SH-SY5Y (cell line): ENCODE measurements around the gene PTS.

Experiments used
- GATA2 ChIP-seq: IDR thresholded peaks from 2 replicates; pipeline ENCODE4 v1.6.1; 2011; ENCODE audit warnings: mild to moderate bottlenecking, low read depth, low read length
- GATA3 ChIP-seq: IDR thresholded peaks from 2 replicates; pipeline ENCODE4 v1.6.1; 2011; ENCODE audit warnings: low read depth, mild to moderate bottlenecking, low read length, moderate library complexity

DNA sequence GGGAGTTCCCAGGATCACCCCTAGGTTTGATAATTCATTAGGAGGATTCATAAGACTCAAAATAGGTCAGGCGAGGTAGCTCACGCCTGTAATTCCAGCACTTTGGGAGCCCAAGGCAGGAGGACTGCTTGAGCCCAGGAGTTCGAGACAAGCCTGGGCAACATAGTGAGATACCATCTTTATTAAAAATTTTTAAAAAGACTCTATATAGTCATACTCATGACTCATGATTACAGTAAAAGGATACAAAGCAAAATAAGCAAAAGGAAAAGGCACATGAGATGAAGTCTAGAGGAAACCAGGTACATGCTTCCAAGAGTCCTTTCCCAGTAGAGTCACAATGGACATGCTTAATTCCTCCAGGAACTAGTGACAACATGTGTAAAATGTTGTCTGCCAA, 13.9 kb upstream of the PTS start:
- no peak for TF ChIP-seq GATA2
- TF ChIP-seq GATA3, result no peak
